H1 (cell line): ENCODE data around the gene DGCR8.
"Not testable (repeated sequence)": the region's sequence is repeated elsewhere in the genome, so short reads cannot be mapped to it uniquely, and the experiment has no call there.

Experiments
- CBX5 ChIP-seq: fragments of 300-800, 300-1000 bp; sonication (generic); IDR thresholded peaks from 2 replicates; pipeline ENCODE4 v1.7.1; 2016; ENCODE audit warnings: antibody characterized with exemption, low read length, low read depth
- CBX8 ChIP-seq: fragments of 300-800, 300-1000 bp; sonication (generic); IDR thresholded peaks from 2 replicates; pipeline ENCODE4 v1.7.1; 2016; ENCODE audit warnings: low read depth, low read length, borderline replicate concordance
- CHD1 ChIP-seq: IDR thresholded peaks from 2 replicates; pipeline ENCODE4 v1.6.1; 2012; ENCODE audit warnings: low read depth, low read length, improper control_type of control experiment
- CTCF ChIP-seq, 3 experiments: IDR thresholded peaks; 1 replicate in 2 of 3; 2 replicates in 1 of 3; pipeline versions ENCODE4 v1.5.1 to v1.6.1; 2011; ENCODE audit warnings: low read length in 3 of 3, mild to moderate bottlenecking in 3 of 3, inconsistent platforms in 2 of 3, low read depth in 1 of 3, moderate library complexity in 1 of 3; ENCODE audit not compliant: insufficient read depth in 1 of 3; ENCODE audit errors: control extremely low read depth in 1 of 3
- EP300 ChIP-seq, 2 experiments: IDR thresholded peaks; 1 replicate in 1 of 2; 2 replicates in 1 of 2; pipeline ENCODE4 v1.6.1; 2011 to 2012; ENCODE audit warnings: low read depth in 2 of 2, low read length in 2 of 2, mild to moderate bottlenecking in 2 of 2, borderline replicate concordance in 1 of 2, inconsistent platforms in 1 of 2, moderate library complexity in 1 of 2
- SIX5 ChIP-seq: IDR thresholded peaks from 2 replicates; pipeline ENCODE4 v1.6.1; 2011; ENCODE audit warnings: mild to moderate bottlenecking, low read depth, low read length
- SP1 ChIP-seq: IDR thresholded peaks from 2 replicates; pipeline ENCODE4 v1.6.1; 2011; ENCODE audit warnings: low read depth, low read length
- TAF1 ChIP-seq: IDR thresholded peaks from 2 replicates; pipeline ENCODE4 v1.6.1; 2011; ENCODE audit warnings: mild to moderate bottlenecking, low read depth, low read length

- not testable (repeated sequence) for TF ChIP-seq CHD1; SIX5; SP1; CBX8; EP300 (IDR thresholded peaks at IDR 0.05; ENCODE audit: borderline replicate concordance in 1 of 2, low read depth in 2 of 2, low read length in 2 of 2); CTCF (IDR thresholded peaks at IDR 0.05; ENCODE audit: control extremely low read depth in 1 of 3, insufficient read depth in 1 of 3, low read depth in 1 of 3, low read length in 3 of 3); TAF1; CBX5
Observed at GRCh38 chr22:20159531-20159930, 79.5 kb downstream of the DGCR8 start.
